Panc1 (cell line): Measurements from ENCODE around the gene HEATR5A.

ENCODE experiments used
- CTCF ChIP-seq: fragments of 450-650 bp; IDR thresholded peaks from 2 replicates; pipeline ENCODE4 v1.5.1; 2017; ENCODE audit warnings: mild to moderate bottlenecking
- POLR2AphosphoS5 ChIP-seq: IDR thresholded peaks from 2 replicates; pipeline ENCODE4 v1.6.1; 2012; ENCODE audit warnings: mild to moderate bottlenecking, low read depth, low read length, moderate library complexity
- REST ChIP-seq, 2 experiments: IDR thresholded peaks; 2 replicates each; pipeline ENCODE4 v1.6.1; 2011 to 2012; ENCODE audit warnings: low read depth in 2 of 2, control low read depth in 1 of 2, low read length in 1 of 2, mild to moderate bottlenecking in 1 of 2, moderate library complexity in 1 of 2; ENCODE audit not compliant: insufficient read depth in 1 of 2
- SIN3A ChIP-seq: IDR thresholded peaks from 2 replicates; pipeline ENCODE4 v1.6.1; 2012; ENCODE audit warnings: low read depth, mild to moderate bottlenecking, low read length, moderate library complexity, borderline replicate concordance; ENCODE audit not compliant: insufficient read depth
- TCF7L2 ChIP-seq: IDR thresholded peaks from 2 replicates; pipeline ENCODE4 v1.6.1; 2011; ENCODE audit warnings: mild to moderate bottlenecking, low read depth, low read length, inconsistent platforms

- 0 out of 2 replicates have a peak, but pooled peaks have one; percentile 5 for TF ChIP-seq CTCF
- no peak for TF ChIP-seq REST (IDR thresholded peaks at IDR 0.05; ENCODE audit: insufficient read depth in 1 of 2, low read depth in 2 of 2, low read length in 1 of 2)
- TF ChIP-seq SIN3A, result no peak
- TF ChIP-seq POLR2AphosphoS5, result no peak
- no peak for TF ChIP-seq TCF7L2
Measured at GRCh38 chr14:31387091-31387490, 33.3 kb downstream of the HEATR5A start.
